Esophagus mucosa (tissue), 1 donor: ENCODE measurements around the gene VPS13D. TPM values are rescaled to one million over a fixed set of nuclear protein-coding genes. Genes with fewer than 3 reads are reported as not detected.
"Not testable (repeated sequence)": the region's sequence is repeated elsewhere in the genome, so short reads cannot be mapped to it uniquely, and the experiment has no call there.

Experiments
- ATAC-seq: fragments of 200-7000 bp; cut with Tn5 transposase; one replicate; pipeline ENCODE4 v1.9.1; 2020
- total RNA-seq: library from RNA; stranded (reverse); gene quantifications from one replicate; pipeline ENCODE4 v1.2.4, GENCODE V29; 2023
- donor health status: DM: yes; HTN: yes; CAD: no.

Gene VPS13D
- total RNA-seq, 1 donor from 2014 or later: 69.4 TPM

- peak; percentile 15 for ATAC-seq
Observed at GRCh38 chr1:12525311-12526181, 295.7 kb downstream of the VPS13D start.

DNA sequence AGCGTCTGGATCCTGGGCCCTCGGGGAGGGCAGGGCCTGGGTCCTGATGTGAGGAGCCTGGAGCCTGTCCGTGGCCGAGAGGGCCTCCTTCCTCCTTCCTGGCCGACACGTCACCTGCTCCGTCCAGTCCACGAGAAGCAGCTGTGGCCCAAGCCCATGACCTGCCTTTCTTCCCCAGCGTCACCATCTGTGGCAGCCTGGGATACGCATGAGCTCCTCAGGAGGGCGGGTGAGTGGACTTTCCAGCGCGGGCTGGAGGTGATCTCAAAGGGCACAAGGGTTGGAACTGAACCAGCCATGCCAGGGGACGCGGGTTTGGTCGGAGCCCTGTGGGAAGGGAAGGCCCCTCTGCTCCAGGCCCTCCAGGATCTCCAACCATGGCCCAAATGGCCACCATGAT is 297.7 kb downstream of the VPS13D start:
- ATAC-seq: peak; percentile 29

- no peak for ATAC-seq
Observed at GRCh38 chr1:12528021-12528852, 298.4 kb downstream of the VPS13D start.

GRCh38 chr1:12529640-12530174 is 299.9 kb downstream of the VPS13D start:
- no peak for ATAC-seq

- no peak for ATAC-seq
Observed at GRCh38 chr1:12530462-12531178, 300.8 kb downstream of the VPS13D start.

- ATAC-seq: no peak
Observed at GRCh38 chr1:12531179-12531499, 301.3 kb downstream of the VPS13D start.

DNA sequence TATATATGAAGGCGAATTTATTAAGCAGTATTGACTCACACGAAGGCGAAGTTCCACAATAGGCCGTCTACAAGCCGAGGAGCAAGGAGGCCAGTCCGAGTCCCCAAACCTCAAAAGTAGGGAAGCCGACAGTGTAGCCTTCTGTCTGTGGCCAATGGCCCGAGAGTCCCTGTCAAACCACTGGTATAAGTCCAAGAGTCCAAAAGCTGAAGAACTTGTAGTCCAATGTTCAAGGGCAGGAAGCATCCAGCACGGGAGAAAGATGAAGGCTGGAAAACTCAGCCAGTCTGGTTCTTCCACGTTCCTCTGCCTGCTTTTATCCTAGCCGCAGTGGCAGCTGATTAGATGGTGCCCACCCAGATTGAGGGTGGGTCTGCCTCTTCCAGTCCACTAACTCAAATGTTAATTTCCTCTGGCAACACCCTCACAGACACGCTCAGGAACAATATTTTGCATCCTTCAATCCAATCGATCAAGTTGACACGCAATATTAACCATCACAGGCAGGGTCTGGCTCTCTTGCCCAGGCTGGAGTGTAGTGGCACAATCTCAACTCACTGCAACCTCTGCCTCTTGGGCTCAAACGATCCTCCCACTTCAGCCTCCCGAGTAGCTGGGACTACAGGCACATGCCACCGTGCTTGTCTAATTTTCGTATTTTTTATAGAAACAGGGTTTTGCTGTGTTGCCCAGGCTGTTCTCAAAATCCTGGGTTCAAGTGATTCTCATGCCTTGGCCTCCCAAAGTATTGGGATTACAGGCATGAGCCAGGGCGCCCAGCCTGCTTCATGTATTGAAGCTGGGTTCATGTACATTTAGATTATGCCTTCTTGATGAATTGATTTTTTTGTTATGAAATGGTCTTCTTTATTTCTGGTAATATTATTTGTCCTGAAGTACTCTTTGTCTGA is 302.8 kb downstream of the VPS13D start:
- no peak for ATAC-seq

GRCh38 chr1:12536023-12536639 is 306.3 kb downstream of the VPS13D start:
- no peak for ATAC-seq

DNA sequence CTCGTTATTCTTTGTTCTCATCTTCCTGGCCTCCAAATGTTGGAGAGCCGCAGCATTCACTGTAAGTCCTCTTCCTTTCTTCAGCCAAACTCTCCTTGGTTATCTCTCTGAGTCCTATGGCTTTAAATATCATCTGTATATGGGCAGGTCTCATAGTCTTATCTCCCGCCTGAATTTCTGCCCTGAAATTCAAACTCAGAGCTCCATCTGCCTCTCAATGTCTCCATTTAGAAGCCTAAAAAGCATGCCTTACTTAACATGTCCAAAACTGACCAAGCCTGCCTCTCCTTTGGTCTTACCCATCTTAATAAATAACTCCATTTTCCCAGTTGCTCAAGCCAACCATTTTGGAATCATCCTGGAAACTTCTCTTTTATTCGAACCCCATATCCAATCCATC is 307.5 kb downstream of the VPS13D start:
- no peak for ATAC-seq

- ATAC-seq: no peak
Observed at GRCh38 chr1:12537906-12538461, 308.2 kb downstream of the VPS13D start.

DNA sequence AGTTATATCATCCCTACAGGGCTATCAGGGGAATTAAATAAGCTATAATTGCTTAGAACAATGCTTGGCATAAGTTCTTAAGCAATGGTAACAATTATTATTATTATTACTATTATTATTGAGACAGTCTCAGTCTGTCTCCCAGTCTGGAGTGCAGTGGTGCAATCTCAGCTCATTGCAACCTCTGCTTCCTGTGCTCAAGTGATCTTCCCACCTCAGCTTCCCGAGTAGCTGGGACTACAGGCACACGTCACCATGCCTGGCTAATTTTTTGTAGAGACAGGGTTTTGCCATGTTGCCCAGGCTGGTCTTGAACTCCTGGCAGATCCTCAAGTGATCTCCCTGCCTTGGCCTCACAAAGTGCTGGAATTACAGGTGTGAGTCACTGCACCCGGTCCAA is 308.7 kb downstream of the VPS13D start:
- not testable (repeated sequence) for ATAC-seq

- ATAC-seq: no peak
Observed at GRCh38 chr1:12539320-12539704, 309.5 kb downstream of the VPS13D start.

DNA sequence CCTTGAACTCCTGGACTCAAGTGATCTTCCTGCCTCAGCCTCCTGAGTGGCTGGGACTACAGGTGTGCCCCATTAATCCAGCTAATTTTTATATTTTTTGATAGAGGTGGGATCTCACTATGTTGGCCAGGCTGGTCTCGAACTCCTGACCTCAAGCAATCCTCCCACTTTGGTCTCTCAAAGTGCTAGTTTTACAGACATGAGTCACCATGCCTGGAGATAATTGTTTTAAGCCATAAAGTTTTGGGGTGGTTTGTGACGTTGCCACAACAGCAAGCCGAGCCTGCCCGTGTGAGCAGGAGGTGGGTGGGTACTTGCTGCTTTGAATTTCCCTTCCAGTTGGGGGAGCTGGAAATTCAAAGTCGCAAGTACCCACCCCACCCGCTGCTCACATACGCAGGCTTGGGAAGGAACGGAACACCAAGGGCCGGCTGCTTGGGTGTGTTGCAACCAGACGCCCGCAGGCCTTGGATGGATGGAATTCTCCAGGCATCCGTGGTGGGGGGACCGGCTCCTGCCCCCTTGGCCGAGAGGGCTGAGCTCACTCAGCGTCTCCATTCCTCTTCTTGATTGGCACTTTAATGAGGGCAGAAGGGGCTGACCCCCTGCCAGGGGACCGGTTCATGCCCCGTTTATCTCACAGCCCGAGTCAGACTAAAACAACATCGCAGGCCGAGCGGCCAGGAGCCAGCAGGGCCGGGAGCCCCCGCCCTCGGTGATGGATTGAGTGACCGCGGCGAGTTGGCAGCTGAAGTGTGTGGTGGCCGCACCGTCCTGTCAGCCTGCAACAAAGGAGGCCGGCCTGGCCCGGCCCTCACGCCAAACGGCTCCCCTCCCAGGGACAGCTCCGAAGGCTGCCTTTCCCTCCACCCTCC is 310.1 kb downstream of the VPS13D start:
- ATAC-seq: peak; percentile 27

GRCh38 chr1:12540580-12541273 is 310.9 kb downstream of the VPS13D start:
- no peak for ATAC-seq

DNA sequence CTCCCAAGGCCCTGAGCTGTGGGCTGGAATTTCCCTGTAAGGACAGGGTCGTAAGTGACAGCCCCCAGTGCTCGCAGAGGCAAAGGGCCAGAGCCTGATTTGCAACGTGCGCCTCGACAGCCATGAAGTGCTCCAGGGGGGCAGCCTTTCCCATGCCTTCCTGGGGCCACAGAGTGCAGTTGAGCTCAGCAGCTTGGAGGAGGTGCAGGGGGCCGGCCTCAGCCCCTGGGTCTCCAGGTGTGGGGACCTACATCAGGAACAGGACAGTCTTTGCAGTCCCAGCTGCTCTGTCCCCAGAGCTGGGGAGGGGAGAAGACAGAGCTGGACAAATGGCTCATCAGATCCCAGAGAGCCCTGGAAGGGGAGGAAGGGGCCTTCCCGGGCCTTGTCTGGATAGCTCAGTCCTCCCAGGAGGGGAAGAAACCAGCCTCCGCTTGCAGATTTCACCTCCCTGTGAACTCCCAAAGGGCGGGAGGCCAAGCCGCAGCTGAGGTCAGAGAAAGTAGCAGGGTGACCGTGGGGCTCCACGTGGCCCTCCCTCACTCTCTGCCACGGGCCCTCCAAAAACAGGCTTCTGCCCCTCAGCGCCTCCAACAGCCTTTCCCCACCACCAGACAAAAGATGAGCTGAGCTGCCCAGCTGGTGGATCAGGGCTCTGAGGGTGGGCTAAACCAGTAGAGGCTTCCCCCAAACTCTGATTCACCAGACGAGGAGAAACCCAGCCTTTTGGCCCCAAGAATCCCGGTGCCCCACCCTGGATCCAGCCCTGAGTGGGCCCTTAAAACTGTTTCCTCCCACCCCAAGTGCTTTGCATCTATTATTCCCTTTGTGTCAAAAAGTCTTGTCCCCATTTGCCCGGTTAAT is 311.7 kb downstream of the VPS13D start:
- peak; percentile 36 for ATAC-seq

DNA sequence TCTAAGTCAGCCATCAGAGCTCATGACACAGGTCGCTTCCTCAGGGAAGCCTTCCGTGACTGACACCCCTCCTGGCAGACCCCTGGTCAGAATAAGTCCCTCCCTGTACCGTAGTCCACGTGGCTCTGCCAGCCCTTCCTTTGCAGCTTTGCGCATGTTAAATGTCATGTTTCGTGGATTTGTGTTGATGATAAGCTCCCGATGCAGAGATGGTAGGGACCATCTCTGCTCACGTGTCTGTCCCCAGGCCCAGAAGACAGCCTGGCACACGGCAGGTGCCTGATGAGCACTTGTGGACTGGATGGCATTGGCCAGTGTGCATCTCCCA is 312.3 kb downstream of the VPS13D start:
- ATAC-seq: no peak

DNA sequence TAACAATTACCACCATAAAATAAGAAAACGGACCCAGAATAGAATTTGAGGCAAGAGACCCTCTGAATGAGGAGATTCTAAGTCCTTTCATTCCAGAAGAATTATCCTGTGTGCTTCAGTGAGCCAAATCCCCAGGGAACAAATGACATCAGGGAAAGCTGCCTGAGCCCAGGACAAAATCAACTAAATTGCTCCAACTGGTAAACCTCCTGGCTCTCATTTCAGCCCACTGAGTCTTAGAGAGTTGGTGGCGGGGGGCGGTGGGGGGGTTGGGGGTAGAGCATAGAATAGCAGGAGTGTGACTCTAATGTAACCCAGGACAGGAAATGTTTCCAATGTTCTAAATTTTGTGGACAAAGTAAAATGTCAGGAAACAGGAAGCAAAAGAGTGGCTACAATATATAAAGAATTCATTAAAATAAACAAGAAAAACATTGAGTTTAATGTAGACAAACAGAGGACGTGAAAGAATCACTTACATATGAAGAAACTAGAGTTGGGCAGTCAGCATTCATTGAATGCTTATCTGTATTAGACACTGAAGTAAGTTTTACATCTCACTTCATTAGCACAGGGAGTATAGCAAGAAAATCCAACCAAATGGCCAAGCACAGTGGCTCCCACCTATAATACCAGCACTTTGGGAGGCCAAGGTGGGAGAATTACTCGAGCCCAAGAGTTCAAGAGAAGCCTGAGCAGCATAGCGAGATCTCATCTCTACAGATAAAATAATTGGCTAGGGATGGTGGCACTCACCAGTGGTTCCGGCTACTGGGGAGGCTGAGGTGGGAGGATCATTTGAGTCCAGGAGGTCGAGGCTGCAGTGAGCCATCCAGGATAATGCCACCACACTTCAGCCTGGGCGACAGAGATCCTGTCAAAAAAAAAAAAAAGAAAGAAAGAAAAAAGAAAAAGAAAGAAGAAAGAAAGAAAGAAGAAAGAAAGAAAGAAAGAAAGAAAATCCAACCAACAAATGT is 313.1 kb downstream of the VPS13D start:
- no peak for ATAC-seq
